Trophoblast cell (in vitro differentiated cells and primary cell): Measurements from ENCODE around the gene SUSD5.

Experiments
- DNase-seq, 2 donors: peaks; one replicate each; pipeline ENCODE4 v3.0.0-alpha.2; 2016
- H2AFZ ChIP-seq: 2 replicates; pipeline ENCODE4 v1.6.1; 2013; ENCODE audit warnings: low read length, moderate library complexity, mild to moderate bottlenecking; ENCODE audit not compliant: insufficient read depth, poor library complexity
- H2AK5ac ChIP-seq: 2 replicates; pipeline ENCODE4 v1.6.1; 2013; ENCODE audit warnings: mild to moderate bottlenecking, low read length
- H2BK120ac ChIP-seq: 2 replicates; pipeline ENCODE4 v1.6.1; 2013; ENCODE audit warnings: low read length, mild to moderate bottlenecking, moderate library complexity; ENCODE audit not compliant: insufficient read depth, poor library complexity
- H2BK12ac ChIP-seq: 2 replicates; pipeline ENCODE4 v1.6.1; 2013; ENCODE audit warnings: mild to moderate bottlenecking, low read length, moderate library complexity
- H2BK5ac ChIP-seq: 2 replicates; pipeline ENCODE4 v1.6.1; 2013; ENCODE audit warnings: low read length, low read depth, moderate library complexity, mild to moderate bottlenecking; ENCODE audit not compliant: poor library complexity
- H3K14ac ChIP-seq: 2 replicates; pipeline ENCODE4 v1.6.1; 2013; ENCODE audit warnings: mild to moderate bottlenecking, low read length
- H3K18ac ChIP-seq: 2 replicates; pipeline ENCODE4 v1.6.1; 2013; ENCODE audit warnings: mild to moderate bottlenecking, low read length
- H3K23ac ChIP-seq: 2 replicates; pipeline ENCODE4 v1.6.1; 2013; ENCODE audit warnings: low read length
- H3K27ac ChIP-seq: 2 replicates; pipeline ENCODE4 v1.5.1; 2013; ENCODE audit warnings: low read depth, mild to moderate bottlenecking, inconsistent platforms, low read length, moderate library complexity
- H3K27me3 ChIP-seq: 2 replicates; pipeline ENCODE4 v1.6.1; 2013; ENCODE audit warnings: inconsistent platforms, mild to moderate bottlenecking, low read length, moderate library complexity; ENCODE audit not compliant: insufficient read depth
- H3K36me3 ChIP-seq, 2 experiments: 1 replicate in 1 of 2; 2 replicates in 1 of 2; pipeline ENCODE4 v1.6.1; 2013; ENCODE audit warnings: low read length in 2 of 2, mild to moderate bottlenecking in 2 of 2, moderate library complexity in 1 of 2; ENCODE audit not compliant: insufficient read depth in 2 of 2, control insufficient read depth in 1 of 2
- H3K4ac ChIP-seq: 2 replicates; pipeline ENCODE4 v1.6.1; 2013; ENCODE audit warnings: low read depth, mild to moderate bottlenecking, low read length, moderate library complexity
- H3K4me1 ChIP-seq, 2 experiments: 1 replicate in 1 of 2; 2 replicates in 1 of 2; pipeline ENCODE4 v1.6.1; 2013; ENCODE audit warnings: low read length in 2 of 2, mild to moderate bottlenecking in 2 of 2, moderate library complexity in 1 of 2; ENCODE audit not compliant: insufficient read depth in 2 of 2, control insufficient read depth in 1 of 2
- H3K4me2 ChIP-seq: 2 replicates; pipeline ENCODE4 v1.6.1; 2013; ENCODE audit warnings: inconsistent platforms, mild to moderate bottlenecking, low read length, moderate library complexity
- H3K4me3 ChIP-seq: 2 replicates; pipeline ENCODE4 v1.5.1; 2013; ENCODE audit warnings: mild to moderate bottlenecking, low read depth, low read length, inconsistent platforms
- H3K79me1 ChIP-seq: one replicate; pipeline ENCODE4 v1.6.1; 2013; ENCODE audit warnings: low read length
- H3K79me2 ChIP-seq: 2 replicates; pipeline ENCODE4 v1.6.1; 2013; ENCODE audit warnings: low read length, mild to moderate bottlenecking; ENCODE audit not compliant: control insufficient read depth, insufficient read depth, poor library complexity
- H3K9ac ChIP-seq: 2 replicates; pipeline ENCODE4 v1.6.1; 2013; ENCODE audit warnings: mild to moderate bottlenecking, low read length
- H3K9me3 ChIP-seq: 2 replicates; pipeline ENCODE4 v1.6.1; 2013; ENCODE audit warnings: low read depth, mild to moderate bottlenecking, control low read depth, inconsistent platforms, low read length; ENCODE audit not compliant: insufficient read depth
- H4K12ac ChIP-seq: 2 replicates; pipeline ENCODE4 v1.6.1; 2013; ENCODE audit warnings: low read depth, mild to moderate bottlenecking, low read length, moderate library complexity
- H4K8ac ChIP-seq: 2 replicates; pipeline ENCODE4 v1.6.1; 2013; ENCODE audit warnings: low read depth, mild to moderate bottlenecking, low read length, moderate library complexity
- H4K91ac ChIP-seq: one replicate; pipeline ENCODE4 v1.6.1; 2013; ENCODE audit warnings: low read depth, mild to moderate bottlenecking, low read length, moderate library complexity
- WGBS: extraction: QIAGEN DNeasy Blood & Tissue Kit; methylation state at CpG from one replicate; pipeline ENCODE4 v1.1.7; 2013; ENCODE audit warnings: missing lambda C conversion rate; ENCODE audit not compliant: insufficient read length, insufficient coverage; ENCODE audit errors: extremely low coverage; 5-methylcytosine and 5-hydroxymethylcytosine counted together

The SUSD5 gene

DNA sequence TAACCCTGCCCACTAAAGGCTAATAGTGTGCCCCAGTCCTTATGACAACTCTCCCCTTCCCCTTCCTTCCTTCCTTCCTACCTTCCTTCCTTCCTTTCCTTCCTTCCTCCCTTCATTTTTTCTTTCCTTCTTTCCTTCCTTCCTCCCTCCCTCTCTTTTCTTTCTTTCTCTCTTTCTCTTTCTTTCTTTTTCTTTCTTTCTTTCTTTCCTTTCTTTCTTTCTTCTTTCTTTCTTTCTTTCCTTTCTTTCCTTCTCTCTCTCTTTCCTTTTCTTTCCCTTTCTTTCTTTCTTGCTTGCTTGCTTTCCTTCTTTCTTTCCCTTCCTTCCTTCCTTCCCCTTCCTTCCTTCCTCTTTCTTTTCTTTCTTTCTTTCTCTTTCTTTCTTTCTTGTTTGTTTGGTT lies 28.2 kb upstream of the SUSD5 start:
- H3K18ac ChIP-seq: no peak overlapping the region
- H3K9me3 ChIP-seq: no peaks in the 10 kb centered on the region
- H3K36me3 ChIP-seq: no peaks in the 10 kb centered on the region
- H3K9ac ChIP-seq: no peak overlapping the region
- no peaks in the 10 kb centered on the region for H3K79me1 ChIP-seq
- no peak overlapping the region for H2AFZ ChIP-seq
- no peak overlapping the region for H3K4ac ChIP-seq
- no peak for DNase-seq
- H3K4me2 ChIP-seq: no peak overlapping the region
- H3K4me1 ChIP-seq: no peaks in the 10 kb centered on the region
- H4K8ac ChIP-seq: no peak overlapping the region
- no peak overlapping the region for H2BK5ac ChIP-seq
- no peaks in the 10 kb centered on the region for H3K27me3 ChIP-seq
- H4K91ac ChIP-seq: no peak overlapping the region
- H2BK12ac ChIP-seq: no peak overlapping the region
- no peak overlapping the region for H4K12ac ChIP-seq
- H3K14ac ChIP-seq: no peak overlapping the region
- no peak overlapping the region for H3K27ac ChIP-seq
- H3K23ac ChIP-seq: no peak overlapping the region
- H2BK120ac ChIP-seq: no peak overlapping the region
- no peaks in the 10 kb centered on the region for H3K79me2 ChIP-seq
- H2AK5ac ChIP-seq: no peak overlapping the region
- no peak overlapping the region for H3K4me3 ChIP-seq

DNA sequence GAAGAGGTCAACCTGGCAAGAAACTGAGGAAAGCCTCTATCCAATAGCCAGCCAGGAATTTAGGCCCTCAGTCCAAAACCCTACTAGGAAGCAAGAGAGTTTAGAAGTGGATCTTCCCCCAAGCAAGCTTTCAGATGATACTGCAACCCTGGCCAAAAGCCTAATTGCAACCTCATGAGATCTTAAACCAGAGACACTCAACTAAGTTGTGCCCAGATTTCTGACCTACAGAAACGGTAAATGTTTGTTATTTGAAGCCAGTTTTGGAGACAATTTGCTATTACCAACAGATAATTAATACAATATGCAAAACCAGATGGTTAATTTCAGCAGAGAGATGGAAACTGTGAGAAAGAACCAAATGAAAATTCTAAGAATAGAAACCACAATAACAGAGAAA lies 21.7 kb upstream of the SUSD5 start:
- Histone ChIP-seq H2BK120ac (no peak overlapping the region), H2BK5ac (no peak overlapping the region), H3K79me1 (no peaks in the 10 kb centered on the region), H4K91ac (no peak overlapping the region), H3K27ac (no peak overlapping the region), H3K4ac (no peak overlapping the region), H3K4me3 (no peak overlapping the region), H4K12ac (no peak overlapping the region), H3K9ac (no peak overlapping the region), H3K23ac (no peak overlapping the region), H2AK5ac (no peak overlapping the region), H3K36me3 (no peaks in the 10 kb centered on the region), H3K9me3 (no peaks in the 10 kb centered on the region), H3K27me3 (no peaks in the 10 kb centered on the region), H3K79me2 (no peaks in the 10 kb centered on the region), H2AFZ (no peak overlapping the region), H3K14ac (no peak overlapping the region), H3K18ac (no peak overlapping the region), H3K4me1 (no peaks in the 10 kb centered on the region), H4K8ac (no peak overlapping the region), H2BK12ac (no peak overlapping the region), H3K4me2 (no peak overlapping the region)
- no peak for DNase-seq
- WGBS: no CpG with 5 or more reads among the region's 1 CpG

DNA sequence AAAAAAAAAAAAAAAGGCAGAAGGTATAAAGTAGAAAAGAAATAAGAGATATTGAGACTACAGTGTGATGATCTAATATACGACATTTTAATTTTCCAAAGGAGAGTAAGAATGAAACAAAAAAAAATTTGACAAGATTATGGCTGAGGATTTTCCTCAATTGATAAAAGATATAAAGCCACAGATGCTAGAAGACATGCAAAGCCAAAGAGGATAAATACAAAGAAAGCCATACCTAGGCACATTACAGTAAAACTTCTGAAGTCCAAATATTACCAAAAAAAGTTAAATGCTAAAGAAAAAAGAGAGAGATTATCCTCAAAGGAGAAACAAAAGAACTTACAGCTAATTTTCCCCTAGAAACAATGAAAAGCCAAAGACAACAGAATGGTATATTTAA lies 20.3 kb upstream of the SUSD5 start:
- Histone ChIP-seq H4K12ac (no peak overlapping the region), H3K9me3 (no peaks in the 10 kb centered on the region), H3K23ac (no peak overlapping the region), H3K4me2 (no peak overlapping the region), H3K4me1 (no peaks in the 10 kb centered on the region), H3K79me1 (no peaks in the 10 kb centered on the region), H3K27me3 (no peaks in the 10 kb centered on the region), H3K4ac (no peak overlapping the region), H4K91ac (no peak overlapping the region), H2AK5ac (no peak overlapping the region), H3K4me3 (no peak overlapping the region), H2AFZ (no peak overlapping the region), H2BK120ac (no peak overlapping the region), H3K14ac (no peak overlapping the region), H3K18ac (no peak overlapping the region), H2BK5ac (no peak overlapping the region), H3K36me3 (no peaks in the 10 kb centered on the region), H2BK12ac (no peak overlapping the region), H3K27ac (no peak overlapping the region), H3K79me2 (no peaks in the 10 kb centered on the region), H4K8ac (no peak overlapping the region), H3K9ac (no peak overlapping the region)
- no peak for DNase-seq
- no CpG with 5 or more reads among the region's 1 CpG for WGBS

DNA sequence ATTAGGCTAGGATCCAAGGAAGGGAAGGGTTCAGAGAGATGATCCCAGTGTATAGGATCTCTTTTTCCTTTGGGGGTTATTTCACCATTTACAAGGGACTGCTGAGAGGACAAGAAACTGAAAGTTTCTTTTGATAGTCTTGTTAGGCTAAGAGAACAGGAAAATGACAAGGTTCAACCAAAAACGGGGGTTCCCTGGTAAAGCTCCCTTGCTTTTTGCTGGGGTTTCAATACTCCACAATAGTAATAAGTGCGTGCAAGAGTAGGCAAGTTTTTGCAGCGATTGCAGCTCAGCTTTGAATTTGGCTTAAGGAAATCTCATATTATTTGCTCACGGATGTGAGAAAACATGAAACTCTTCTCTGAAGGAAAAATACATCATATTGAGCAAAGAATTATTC lies 18.8 kb upstream of the SUSD5 start:
- no peaks in the 10 kb centered on the region for H3K4me1 ChIP-seq
- no peak overlapping the region for H3K23ac ChIP-seq
- no peaks in the 10 kb centered on the region for H3K36me3 ChIP-seq
- no peak overlapping the region for H2BK120ac ChIP-seq
- H4K12ac ChIP-seq: no peak overlapping the region
- no peak overlapping the region for H3K18ac ChIP-seq
- no peak overlapping the region for H3K27ac ChIP-seq
- H4K8ac ChIP-seq: no peak overlapping the region
- no peak overlapping the region for H3K4ac ChIP-seq
- H3K4me3 ChIP-seq: no peak overlapping the region
- H2AFZ ChIP-seq: no peak overlapping the region
- no peak overlapping the region for H2BK5ac ChIP-seq
- H4K91ac ChIP-seq: no peak overlapping the region
- no peak for DNase-seq
- no peak overlapping the region for H2AK5ac ChIP-seq
- no CpG with 5 or more reads among the region's 4 CpGs for WGBS
- H3K79me1 ChIP-seq: no peaks in the 10 kb centered on the region
- no peaks in the 10 kb centered on the region for H3K27me3 ChIP-seq
- H3K4me2 ChIP-seq: no peak overlapping the region
- no peaks in the 10 kb centered on the region for H3K79me2 ChIP-seq
- no peak overlapping the region for H2BK12ac ChIP-seq
- H3K14ac ChIP-seq: no peak overlapping the region
- H3K9ac ChIP-seq: no peak overlapping the region
- H3K9me3 ChIP-seq: no peaks in the 10 kb centered on the region

DNA sequence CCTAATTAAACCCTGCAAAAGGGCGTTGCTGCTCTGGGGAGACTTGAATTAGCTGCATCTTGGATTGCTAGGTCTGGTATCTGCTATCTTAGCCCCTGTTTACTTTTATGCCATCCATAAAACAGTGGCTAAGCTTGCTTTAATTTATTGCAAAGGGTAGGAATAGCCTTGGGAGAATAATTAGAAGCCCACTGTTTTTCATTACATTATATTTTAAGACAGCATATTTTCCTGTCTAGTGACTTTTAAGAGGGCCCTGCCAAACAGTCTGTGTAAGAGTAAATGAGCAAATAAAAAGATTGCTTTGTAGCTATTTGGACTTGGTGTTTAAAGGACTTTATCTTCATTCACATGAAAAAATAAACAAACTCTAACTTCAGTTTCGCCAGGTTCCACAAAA lies 17.4 kb upstream of the SUSD5 start:
- H3K4me2 ChIP-seq: no peak overlapping the region
- H4K12ac ChIP-seq: no peak overlapping the region
- no peak overlapping the region for H4K8ac ChIP-seq
- H3K27ac ChIP-seq: no peak overlapping the region
- WGBS: no CpG with 5 or more reads among the region's 2 CpGs
- H2AK5ac ChIP-seq: no peak overlapping the region
- no peak overlapping the region for H2BK12ac ChIP-seq
- H3K14ac ChIP-seq: no peak overlapping the region
- no peaks in the 10 kb centered on the region for H3K9me3 ChIP-seq
- H3K4me1 ChIP-seq: no peaks in the 10 kb centered on the region
- no peak overlapping the region for H2BK120ac ChIP-seq
- H3K27me3 ChIP-seq: no peaks in the 10 kb centered on the region
- no peak overlapping the region for H3K18ac ChIP-seq
- H3K79me2 ChIP-seq: no peaks in the 10 kb centered on the region
- DNase-seq: no peak
- H3K9ac ChIP-seq: no peak overlapping the region
- H2AFZ ChIP-seq: no peak overlapping the region
- H3K4ac ChIP-seq: no peak overlapping the region
- H2BK5ac ChIP-seq: no peak overlapping the region
- H3K79me1 ChIP-seq: no peaks in the 10 kb centered on the region
- H4K91ac ChIP-seq: no peak overlapping the region
- no peaks in the 10 kb centered on the region for H3K36me3 ChIP-seq
- no peak overlapping the region for H3K23ac ChIP-seq
- H3K4me3 ChIP-seq: no peak overlapping the region
